Endothelial cell of umbilical vein (primary cell): ENCODE data around the gene OMA1. TPM values are rescaled to one million over a fixed set of nuclear protein-coding genes. Genes with fewer than 3 reads are reported as not detected.

ENCODE experiments used
- polyA plus RNA-seq, 4 experiments: library from polyadenylated mRNA; depleted of rRNA in 3 of 4; stranded (reverse) in 3 of 4; unstranded in 1 of 4; fragments of >200 nt; gene quantifications; 2 replicates each; pipeline versions ENCODE4 v1.2.1 to v1.2.3, GENCODE V29; 2011 to 2012; ENCODE audit warnings: missing spikeins in 1 of 4
- total RNA-seq: library from RNA; stranded (reverse); gene quantifications from 2 replicates; pipeline ENCODE4 v1.2.3, GENCODE V29; 2021

OMA1 gene
- total and polyA plus RNA-seq, 2 donors (not counting 3 experiments of a cell fraction or from before 2014, with no cell fraction given), result 4.0 to 4.6 TPM

Other genes with a start within 250 kb of the OMA1 start
- gene TACSTD2, start 30.5 kb upstream of the OMA1 start, total RNA-seq, result 14.1 and 30.7 TPM in 2 replicates
- gene TACSTD2, start 30.5 kb upstream of the OMA1 start, polyA plus RNA-seq, result 43.3 and 61.5 TPM in 2 replicates
- 31.8 and 36.5 TPM in 2 replicates for gene MYSM1, start 153.3 kb upstream of the OMA1 start, total RNA-seq
- gene MYSM1, start 153.3 kb upstream of the OMA1 start, polyA plus RNA-seq, result 5.7 and 8.2 TPM in 2 replicates
- 81.1 and 88.3 TPM in 2 replicates for gene JUN, start 237.3 kb upstream of the OMA1 start, total RNA-seq
- 80.0 and 89.3 TPM in 2 replicates for gene JUN, start 237.3 kb upstream of the OMA1 start, polyA plus RNA-seq